ENCODE measurements around the gene OR9I1. TPM values are rescaled to one million over a fixed set of nuclear protein-coding genes. Genes with fewer than 3 reads are reported as not detected.

The OR9I1 gene, protein sequence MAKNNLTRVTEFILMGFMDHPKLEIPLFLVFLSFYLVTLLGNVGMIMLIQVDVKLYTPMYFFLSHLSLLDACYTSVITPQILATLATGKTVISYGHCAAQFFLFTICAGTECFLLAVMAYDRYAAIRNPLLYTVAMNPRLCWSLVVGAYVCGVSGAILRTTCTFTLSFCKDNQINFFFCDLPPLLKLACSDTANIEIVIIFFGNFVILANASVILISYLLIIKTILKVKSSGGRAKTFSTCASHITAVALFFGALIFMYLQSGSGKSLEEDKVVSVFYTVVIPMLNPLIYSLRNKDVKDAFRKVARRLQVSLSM
- total RNA-seq (2014; rRNA removed; shearing (Covaris generic); ENCODE audit: low replicate concordance): not detected in 2 replicates

- no peak within 1 kb of the TSS for H3K9ac ChIP-seq (ENCODE audit: low read length)
- no peaks in the 10 kb centered on the region for H3K79me2 ChIP-seq (ENCODE audit: low read length)
- no peaks in the 10 kb centered on the region for H3K4me1 ChIP-seq (ENCODE audit: low read length)
- no peak within 1 kb of the TSS for H3K4me2 ChIP-seq (ENCODE audit: low read depth, low read length, poor library complexity, severe bottlenecking)
- H3K4me3 ChIP-seq (ENCODE audit: low read length): no peak within 1 kb of the TSS
- H3K9me2 ChIP-seq (replicated peaks; ENCODE audit: insufficient read depth, low read length): no peaks in the 10 kb centered on the region
- no peaks in the 10 kb centered on the region for H3K36me3 ChIP-seq (ENCODE audit: insufficient read depth, low read length)
- no peak within 1 kb of the TSS for H3K27ac ChIP-seq (ENCODE audit: low read length)
- no peak for DNase-seq
- H2AFZ ChIP-seq (ENCODE audit: low read length): no peak within 1 kb of the TSS
- H4K20me1 ChIP-seq (ENCODE audit: insufficient read depth, low read depth, low read length): no peaks in the 10 kb centered on the region
- no peaks in the 10 kb centered on the region for H3K9me3 ChIP-seq (ENCODE audit: low read length)
- 0 out of 2 replicates have a peak, but pooled peaks cover 3% of the 10 kb centered on the region for H3K27me3 ChIP-seq (ENCODE audit: low read length)
These were observed at the start of gene OR9I1 for GRCh38 chr11:58125469-58125868. Gene OR9I1 (minus strand): TSS chr11:58125530. CDS start chr11:58119444, 6,086 bp downstream.

GRCh38 chr11:58165504-58166106 is 40.3 kb upstream of the OR9I1 start:
- DNase-seq: no peak
- no peak overlapping the region for H3K9ac ChIP-seq (ENCODE audit: low read length)
- no peaks in the 10 kb centered on the region for H3K79me2 ChIP-seq (ENCODE audit: low read length)
- H3K27me3 ChIP-seq (ENCODE audit: low read length): 0 out of 2 replicates have a peak, but pooled peaks cover 2% of the 10 kb centered on the region
- no peak overlapping the region for H2AFZ ChIP-seq (ENCODE audit: low read length)
- H3K27ac ChIP-seq (ENCODE audit: low read length): no peak overlapping the region
- H3K9me2 ChIP-seq (replicated peaks; ENCODE audit: insufficient read depth, low read length): no peaks in the 10 kb centered on the region
- H4K20me1 ChIP-seq (ENCODE audit: insufficient read depth, low read depth, low read length): no peaks in the 10 kb centered on the region
- H3K9me3 ChIP-seq (ENCODE audit: low read length): no peaks in the 10 kb centered on the region
- H3K4me2 ChIP-seq (ENCODE audit: low read depth, low read length, poor library complexity, severe bottlenecking): no peak overlapping the region
- no peaks in the 10 kb centered on the region for H3K4me1 ChIP-seq (ENCODE audit: low read length)
- no peaks in the 10 kb centered on the region for H3K36me3 ChIP-seq (ENCODE audit: insufficient read depth, low read length)
- no peak overlapping the region for H3K4me3 ChIP-seq (ENCODE audit: low read length)

GRCh38 chr11:58164990-58165389 is 39.7 kb upstream of the OR9I1 start:
- H3K36me3 ChIP-seq (ENCODE audit: insufficient read depth, low read length): no peaks in the 10 kb centered on the region
- no peaks in the 10 kb centered on the region for H3K4me1 ChIP-seq (ENCODE audit: low read length)
- no peak overlapping the region for H3K4me3 ChIP-seq (ENCODE audit: low read length)
- no peak overlapping the region for H2AFZ ChIP-seq (ENCODE audit: low read length)
- H4K20me1 ChIP-seq (ENCODE audit: insufficient read depth, low read depth, low read length): no peaks in the 10 kb centered on the region
- H3K9me3 ChIP-seq (ENCODE audit: low read length): no peaks in the 10 kb centered on the region
- no peak overlapping the region for H3K4me2 ChIP-seq (ENCODE audit: low read depth, low read length, poor library complexity, severe bottlenecking)
- no peak for DNase-seq
- H3K9ac ChIP-seq (ENCODE audit: low read length): no peak overlapping the region
- H3K27me3 ChIP-seq (ENCODE audit: low read length): peaks cover 3% of the 10 kb centered on the region; the same call in 1 of the 2 replicates
- H3K9me2 ChIP-seq (replicated peaks; ENCODE audit: insufficient read depth, low read length): no peaks in the 10 kb centered on the region
- no peak overlapping the region for H3K27ac ChIP-seq (ENCODE audit: low read length)
- no peaks in the 10 kb centered on the region for H3K79me2 ChIP-seq (ENCODE audit: low read length)

GRCh38 chr11:58164389-58164788 is 39.1 kb upstream of the OR9I1 start:
- H2AFZ ChIP-seq (ENCODE audit: low read length): no peak overlapping the region
- H3K9me3 ChIP-seq (ENCODE audit: low read length): no peaks in the 10 kb centered on the region
- no peaks in the 10 kb centered on the region for H4K20me1 ChIP-seq (ENCODE audit: insufficient read depth, low read depth, low read length)
- H3K4me3 ChIP-seq (ENCODE audit: low read length): no peak overlapping the region
- no peak for DNase-seq
- H3K79me2 ChIP-seq (ENCODE audit: low read length): no peaks in the 10 kb centered on the region
- H3K9ac ChIP-seq (ENCODE audit: low read length): no peak overlapping the region
- no peaks in the 10 kb centered on the region for H3K9me2 ChIP-seq (replicated peaks; ENCODE audit: insufficient read depth, low read length)
- H3K27me3 ChIP-seq (ENCODE audit: low read length): peaks cover 5% of the 10 kb centered on the region; the same call in 1 of the 2 replicates
- no peak overlapping the region for H3K4me2 ChIP-seq (ENCODE audit: low read depth, low read length, poor library complexity, severe bottlenecking)
- no peaks in the 10 kb centered on the region for H3K4me1 ChIP-seq (ENCODE audit: low read length)
- H3K36me3 ChIP-seq (ENCODE audit: insufficient read depth, low read length): no peaks in the 10 kb centered on the region
- H3K27ac ChIP-seq (ENCODE audit: low read length): no peak overlapping the region

DNA sequence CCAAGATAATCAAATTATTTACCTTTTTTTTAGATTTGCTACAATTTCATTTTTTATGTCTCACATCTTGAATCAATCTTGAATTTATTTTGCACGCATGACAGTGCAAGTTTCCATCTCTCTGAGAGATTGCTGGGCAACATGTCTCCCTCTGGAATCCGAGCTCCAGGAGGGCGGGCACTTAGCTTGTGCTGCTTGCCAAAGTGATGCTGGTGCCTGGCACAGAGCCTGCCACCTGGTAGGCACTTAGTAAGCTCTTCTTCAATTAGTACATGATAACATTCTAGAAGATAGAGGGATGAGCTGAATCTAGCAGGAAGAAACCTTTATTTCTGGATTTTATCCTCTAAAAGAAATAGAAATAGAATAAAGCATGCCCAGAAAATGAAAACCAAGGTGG is 27.5 kb upstream of the OR9I1 start:
- Histone ChIP-seq H3K9me2 (replicated peaks; ENCODE audit: insufficient read depth, low read length) (no peaks in the 10 kb centered on the region), H3K4me2 (ENCODE audit: low read depth, low read length, poor library complexity, severe bottlenecking) (no peak overlapping the region), H3K27ac (ENCODE audit: low read length) (no peak overlapping the region), H3K4me1 (ENCODE audit: low read length) (no peaks in the 10 kb centered on the region), H3K36me3 (ENCODE audit: insufficient read depth, low read length) (no peaks in the 10 kb centered on the region), H3K27me3 (ENCODE audit: low read length) (no peaks in the 10 kb centered on the region), H3K79me2 (ENCODE audit: low read length) (no peaks in the 10 kb centered on the region), H2AFZ (ENCODE audit: low read length) (no peak overlapping the region), H3K9ac (ENCODE audit: low read length) (no peak overlapping the region), H3K4me3 (ENCODE audit: low read length) (no peak overlapping the region), H3K9me3 (ENCODE audit: low read length) (no peaks in the 10 kb centered on the region), H4K20me1 (ENCODE audit: insufficient read depth, low read depth, low read length) (no peaks in the 10 kb centered on the region)
- no peak for DNase-seq

- H3K4me1 ChIP-seq (ENCODE audit: low read length): no peaks in the 10 kb centered on the region
These were observed 17.4 kb upstream of the OR9I1 start for GRCh38 chr11:58142761-58143160.

GRCh38 chr11:58135171-58135570 is 9.8 kb upstream of the OR9I1 start:
- Histone ChIP-seq H3K79me2 (ENCODE audit: low read length) (no peaks in the 10 kb centered on the region), H3K27me3 (ENCODE audit: low read length) (no peaks in the 10 kb centered on the region), H3K9me3 (ENCODE audit: low read length) (no peaks in the 10 kb centered on the region), H3K9me2 (replicated peaks; ENCODE audit: insufficient read depth, low read length) (no peaks in the 10 kb centered on the region), H3K27ac (ENCODE audit: low read length) (no peak overlapping the region), H4K20me1 (ENCODE audit: insufficient read depth, low read depth, low read length) (no peaks in the 10 kb centered on the region), H3K4me3 (ENCODE audit: low read length) (no peak overlapping the region), H3K9ac (ENCODE audit: low read length) (no peak overlapping the region), H2AFZ (ENCODE audit: low read length) (no peak overlapping the region), H3K4me1 (ENCODE audit: low read length) (no peaks in the 10 kb centered on the region), H3K4me2 (ENCODE audit: low read depth, low read length, poor library complexity, severe bottlenecking) (no peak overlapping the region), H3K36me3 (ENCODE audit: insufficient read depth, low read length) (no peaks in the 10 kb centered on the region)
- DNase-seq: no peak

More at GRCh38 chr11:58142761-58143160, 17.4 kb upstream of the OR9I1 start:
- Histone ChIP-seq H3K9me3 (ENCODE audit: low read length) (no peaks in the 10 kb centered on the region), H3K9ac (ENCODE audit: low read length) (no peak overlapping the region), H2AFZ (ENCODE audit: low read length) (no peak overlapping the region), H3K9me2 (replicated peaks; ENCODE audit: insufficient read depth, low read length) (no peaks in the 10 kb centered on the region), H3K79me2 (ENCODE audit: low read length) (no peaks in the 10 kb centered on the region), H3K36me3 (ENCODE audit: insufficient read depth, low read length) (no peaks in the 10 kb centered on the region), H3K27ac (ENCODE audit: low read length) (no peak overlapping the region), H3K4me2 (ENCODE audit: low read depth, low read length, poor library complexity, severe bottlenecking) (no peak overlapping the region), H3K4me3 (ENCODE audit: low read length) (no peak overlapping the region), H4K20me1 (ENCODE audit: insufficient read depth, low read depth, low read length) (no peaks in the 10 kb centered on the region), H3K27me3 (ENCODE audit: low read length) (no peaks in the 10 kb centered on the region)
- DNase-seq: no peak

DNA sequence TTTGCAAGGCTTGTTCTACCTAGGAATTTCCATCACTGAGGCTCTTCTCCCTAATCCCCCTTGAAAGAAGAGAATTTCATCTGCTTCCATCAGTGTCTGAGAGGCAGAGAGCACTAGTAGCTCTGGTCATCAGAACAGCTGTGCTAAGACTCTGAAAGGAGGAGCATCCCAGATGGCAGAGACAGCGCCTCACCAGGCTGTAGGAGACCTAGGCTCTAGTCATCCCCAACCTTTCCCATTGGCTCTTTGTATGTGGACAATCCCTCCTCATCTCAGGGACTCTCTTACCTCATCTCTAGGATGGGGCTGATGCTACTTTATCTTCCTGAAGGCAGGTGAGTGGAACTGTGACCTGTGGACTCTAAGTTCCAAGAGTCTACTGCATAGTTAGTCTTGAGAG is 8.8 kb upstream of the OR9I1 start:
- no peak overlapping the region for H3K27ac ChIP-seq (ENCODE audit: low read length)
- H3K9me2 ChIP-seq (replicated peaks; ENCODE audit: insufficient read depth, low read length): no peaks in the 10 kb centered on the region
- H4K20me1 ChIP-seq (ENCODE audit: insufficient read depth, low read depth, low read length): no peaks in the 10 kb centered on the region
- no peaks in the 10 kb centered on the region for H3K36me3 ChIP-seq (ENCODE audit: insufficient read depth, low read length)
- H2AFZ ChIP-seq (ENCODE audit: low read length): no peak overlapping the region
- no peaks in the 10 kb centered on the region for H3K79me2 ChIP-seq (ENCODE audit: low read length)
- no peaks in the 10 kb centered on the region for H3K27me3 ChIP-seq (ENCODE audit: low read length)
- no peaks in the 10 kb centered on the region for H3K4me1 ChIP-seq (ENCODE audit: low read length)
- DNase-seq: no peak
- H3K4me2 ChIP-seq (ENCODE audit: low read depth, low read length, poor library complexity, severe bottlenecking): no peak overlapping the region
- no peak overlapping the region for H3K4me3 ChIP-seq (ENCODE audit: low read length)
- no peaks in the 10 kb centered on the region for H3K9me3 ChIP-seq (ENCODE audit: low read length)
- H3K9ac ChIP-seq (ENCODE audit: low read length): no peak overlapping the region

Measured in Karpas-422 (cell line).